GM21390 (cell line): ENCODE data around the gene ERG.

Source experiments
- ATAC-seq: cut with Tn5 transposase; IDR thresholded peaks from one replicate; pipeline ENCODE4 v1.9.1; 2021; ENCODE audit not compliant: unreplicated experiment

ERG gene

DNA sequence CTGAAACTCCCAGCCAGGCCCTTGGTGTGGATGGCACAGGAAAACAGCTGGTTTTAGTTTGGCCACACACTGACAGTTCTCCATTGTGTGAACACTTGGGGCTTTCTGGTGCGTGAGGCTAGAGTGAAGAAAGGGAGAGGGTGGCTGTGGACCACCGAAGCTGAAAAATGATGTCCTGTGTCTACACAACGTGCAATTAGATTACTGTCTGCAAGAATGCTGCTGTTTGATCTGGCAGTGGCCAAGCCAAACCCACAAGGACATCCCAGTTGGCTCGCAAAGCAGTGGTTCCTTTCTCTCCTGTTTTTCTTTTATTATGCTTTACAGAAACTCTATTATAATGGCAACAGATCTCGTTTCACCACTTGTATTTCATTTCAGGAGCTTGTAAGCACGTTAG is 58.9 kb downstream of the ERG start:
- no peak for ATAC-seq

DNA sequence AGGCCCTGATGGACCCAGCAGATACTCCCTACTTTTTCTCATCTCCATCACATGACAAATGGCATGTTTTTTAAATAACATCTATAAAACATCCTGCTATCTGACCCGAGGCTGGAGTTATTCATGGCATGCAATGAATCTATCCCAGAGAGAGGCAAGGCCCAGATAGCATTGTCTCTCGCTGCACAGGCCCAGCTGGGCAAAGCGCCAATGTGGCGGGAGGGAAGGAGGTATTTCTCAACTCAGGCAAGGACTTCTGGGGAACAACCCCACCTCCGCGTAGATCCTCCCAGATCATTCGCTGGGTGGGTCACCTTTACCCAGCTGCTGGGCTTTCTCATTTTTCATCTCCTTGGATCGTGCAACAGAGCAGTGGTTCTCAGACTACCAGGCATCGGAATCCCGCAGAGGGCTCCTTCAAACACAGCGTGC is 59.8 kb downstream of the ERG start:
- no peak for ATAC-seq

DNA sequence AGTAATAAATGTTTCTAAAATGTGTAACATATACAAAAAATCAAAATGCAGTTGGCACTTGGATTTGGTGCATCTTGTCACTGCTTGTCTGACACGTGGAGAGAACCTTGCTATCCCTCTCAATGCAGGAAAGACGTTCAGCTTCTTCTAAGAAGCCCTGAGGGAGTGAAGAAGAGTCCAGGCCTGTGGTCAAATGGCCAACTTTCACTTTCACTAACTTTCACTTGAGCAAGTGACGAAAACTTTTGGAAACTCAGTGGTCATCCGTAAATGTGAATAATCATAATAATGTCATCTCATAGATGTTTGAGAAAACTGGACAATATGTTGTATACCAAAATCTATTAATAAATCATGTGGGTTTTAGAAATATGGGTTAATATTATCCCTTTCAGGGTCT is 61.9 kb downstream of the ERG start:
- no peak for ATAC-seq

DNA sequence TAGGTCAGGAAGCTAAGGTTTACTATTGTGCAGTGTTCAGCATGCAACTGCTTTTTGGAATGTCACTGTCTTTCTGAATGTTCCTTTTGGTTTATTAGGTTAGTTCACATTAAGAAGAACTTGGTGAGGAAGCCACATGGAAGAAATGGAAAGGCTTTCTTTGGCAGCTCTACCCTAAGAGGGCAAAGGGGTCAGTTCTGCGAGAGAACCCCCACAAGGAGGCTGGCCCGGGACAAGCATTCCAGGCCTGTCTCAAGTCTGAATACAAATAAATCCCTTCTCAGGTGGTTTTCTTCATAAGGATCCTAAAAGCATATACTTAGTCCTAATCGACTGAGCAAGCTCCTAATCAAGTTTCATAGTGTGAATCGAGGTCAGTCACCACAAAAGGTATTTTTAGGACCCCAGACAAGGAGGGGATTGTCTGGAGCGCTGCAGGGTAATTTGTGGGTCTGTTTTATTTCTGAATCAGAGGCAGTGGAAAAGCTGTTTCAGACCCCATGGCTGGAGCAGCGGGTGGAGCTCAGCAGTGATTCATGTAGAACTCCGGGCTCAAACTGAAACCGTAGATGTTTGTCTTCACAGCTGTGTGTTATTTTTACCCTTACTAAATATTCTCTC is 63.3 kb downstream of the ERG start:
- ATAC-seq, result no peak

DNA sequence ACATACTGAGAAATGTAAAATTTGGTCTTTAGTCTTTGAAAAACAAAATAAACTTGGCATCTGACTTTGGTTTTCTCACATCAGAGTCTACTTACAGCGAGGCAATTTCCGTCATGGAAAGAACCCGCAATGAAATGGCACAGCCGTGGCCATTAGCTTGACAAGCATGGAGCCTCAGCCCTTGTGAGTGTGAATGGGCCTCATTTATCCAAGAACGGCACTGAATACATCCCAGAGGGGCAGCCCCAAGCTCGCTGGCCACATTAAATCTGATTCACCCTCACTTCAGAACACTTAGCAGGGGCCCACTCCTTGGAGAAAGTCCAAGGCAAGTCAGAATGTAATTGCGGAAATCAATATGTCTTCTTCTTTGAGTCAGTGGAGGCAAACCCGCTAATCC is 64.8 kb downstream of the ERG start:
- no peak for ATAC-seq

DNA sequence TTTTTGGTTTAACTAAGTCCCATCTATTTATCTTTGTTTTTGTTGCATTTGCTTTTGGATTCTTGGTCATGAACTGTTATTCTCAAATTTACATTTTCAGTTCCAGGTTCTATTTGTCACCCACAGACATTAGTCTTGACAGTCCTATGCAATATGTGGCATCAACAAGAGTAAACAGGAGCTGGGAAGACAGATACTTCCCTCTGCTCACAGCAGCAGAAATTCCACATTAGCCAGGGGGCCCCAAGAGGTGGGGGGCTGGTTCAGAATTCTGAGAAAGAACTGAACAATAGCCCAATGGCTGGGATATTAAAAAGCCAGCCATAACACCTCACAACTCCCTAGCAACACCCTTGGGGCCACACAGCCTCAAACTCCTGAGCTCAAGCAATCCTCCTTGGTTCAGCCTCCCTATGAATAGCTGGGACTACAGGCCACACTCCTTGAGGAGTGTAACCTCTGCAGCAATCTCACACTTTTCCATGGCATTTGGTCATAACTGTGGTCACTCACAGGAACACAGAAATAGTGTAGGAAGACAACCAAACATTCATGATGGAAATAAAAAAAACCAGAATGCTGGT is 67.8 kb downstream of the ERG start:
- no peak for ATAC-seq

DNA sequence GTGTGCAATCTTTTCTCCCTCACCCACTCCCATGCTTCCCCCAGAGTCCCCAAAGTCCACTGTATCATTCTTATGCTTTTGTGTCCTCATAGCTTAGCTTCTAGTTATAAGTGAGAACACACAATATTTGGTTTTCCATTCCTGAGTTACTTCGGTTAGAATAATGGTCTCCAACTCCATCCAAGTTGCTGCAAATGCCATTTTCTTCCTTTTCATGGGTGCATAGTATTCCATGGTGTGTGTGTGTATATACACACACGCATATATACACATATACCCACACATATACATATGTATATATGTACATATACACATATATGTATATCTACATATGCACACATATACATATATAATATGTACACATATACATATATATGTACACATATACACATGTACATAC is 69.3 kb downstream of the ERG start:
- no peak for ATAC-seq

DNA sequence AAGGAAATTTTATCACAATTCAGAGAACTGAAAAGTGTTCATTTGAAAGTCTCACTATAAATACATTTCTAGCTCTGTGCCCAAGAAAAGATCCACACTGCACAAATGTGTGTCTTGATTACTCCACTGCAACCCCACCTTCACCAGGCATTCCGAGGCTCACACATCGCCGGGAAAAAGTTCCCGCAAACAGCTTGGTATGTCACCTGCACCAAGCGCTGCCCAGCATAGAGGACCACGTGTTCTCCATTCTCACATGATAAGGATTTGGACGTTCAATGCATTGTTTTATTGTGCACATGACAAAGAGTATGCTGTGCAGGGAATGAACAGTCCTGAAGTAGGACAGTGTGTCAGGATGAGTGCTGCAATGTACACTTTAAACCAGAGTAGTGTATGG is 70.1 kb downstream of the ERG start:
- no peak for ATAC-seq

DNA sequence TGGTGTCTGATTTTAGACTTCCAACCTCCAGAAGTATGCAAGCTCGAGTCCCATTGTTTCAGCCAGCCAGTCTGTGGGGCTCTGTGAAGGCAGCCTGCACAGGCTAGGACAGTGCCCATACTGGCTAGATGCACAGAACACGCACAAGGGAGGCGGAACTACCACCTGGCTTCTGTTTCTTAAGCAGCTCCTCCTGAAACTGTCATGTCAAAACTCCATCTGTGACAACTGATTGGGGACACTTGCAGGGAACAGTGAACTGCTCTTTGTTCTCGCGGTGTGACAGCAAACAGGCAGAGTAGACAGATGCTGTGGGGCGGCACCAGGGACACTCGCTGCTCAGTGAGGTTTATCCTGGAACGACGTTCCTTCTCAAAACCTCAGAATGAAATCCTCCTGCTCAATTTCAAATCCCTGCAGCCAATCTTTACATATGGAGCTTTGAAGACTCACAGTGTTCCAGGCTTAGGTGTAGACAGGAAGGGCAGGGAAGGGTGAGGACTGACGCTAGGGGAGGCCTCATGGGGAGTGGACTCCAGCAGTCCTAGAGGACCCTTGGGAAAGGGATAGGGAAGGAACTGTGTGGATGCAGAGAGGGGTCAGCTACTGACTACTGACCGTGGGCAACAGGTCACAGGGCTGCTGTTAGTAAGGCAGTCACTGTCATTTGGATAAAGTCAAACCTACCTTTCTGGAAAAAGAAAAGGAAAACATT is 73.8 kb downstream of the ERG start:
- no peak for ATAC-seq

DNA sequence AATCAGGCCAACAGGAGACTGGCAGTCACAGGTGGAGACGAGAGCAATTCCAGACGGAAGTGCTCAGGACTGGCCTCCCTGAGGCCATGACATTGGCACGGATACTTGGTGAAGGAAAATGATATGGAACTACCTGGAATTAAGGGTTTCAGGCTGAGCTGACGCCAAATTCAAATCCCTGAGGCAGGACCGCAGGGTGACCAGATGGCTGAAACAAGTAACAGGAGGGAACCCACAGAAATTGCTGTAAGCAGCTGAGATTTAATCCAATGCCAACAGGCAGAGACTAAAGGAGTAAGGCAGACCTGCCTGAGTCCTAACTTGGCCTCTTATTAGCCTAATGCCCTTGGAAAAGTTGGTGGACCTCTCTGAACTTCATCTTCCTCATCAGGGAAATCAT is 76.2 kb downstream of the ERG start:
- ATAC-seq, result no peak

DNA sequence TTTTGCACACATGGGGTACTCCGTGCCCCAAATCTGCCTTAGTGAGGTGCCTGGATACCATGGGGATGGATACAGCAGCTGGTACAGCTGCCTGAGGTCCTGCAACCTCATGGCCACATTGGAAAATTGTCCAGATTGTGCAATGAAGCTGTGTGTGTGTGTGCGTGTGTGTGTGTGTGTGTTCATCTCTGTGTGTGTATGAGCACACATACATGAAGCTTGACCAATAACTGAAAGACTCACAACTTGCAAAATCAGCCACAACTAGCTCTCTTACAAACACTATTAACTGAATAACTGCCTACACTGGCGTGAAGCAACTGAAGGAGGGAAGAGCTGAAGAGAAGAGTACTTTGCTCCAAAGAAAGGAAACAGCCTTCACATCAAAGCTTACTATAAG is 78.1 kb downstream of the ERG start:
- ATAC-seq, result no peak

DNA sequence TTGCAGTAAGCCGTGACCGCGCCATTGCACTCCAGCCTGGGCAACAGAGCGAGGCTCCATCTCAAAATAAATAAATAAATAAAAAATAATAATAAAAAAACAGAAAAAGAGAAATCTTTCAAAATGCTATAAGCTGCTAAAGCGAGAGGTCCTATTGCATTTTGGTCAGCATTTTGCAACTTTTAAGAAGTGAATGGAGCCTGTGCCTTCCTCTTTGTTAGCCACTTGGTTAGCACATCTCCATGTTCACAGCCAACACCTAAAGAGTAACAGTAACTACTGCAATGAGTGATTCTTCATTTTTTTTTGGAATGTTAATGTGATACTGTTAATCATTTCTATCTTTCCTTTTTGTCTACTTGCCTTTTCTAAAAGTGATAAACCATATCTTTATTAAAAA is 80.6 kb downstream of the ERG start:
- ATAC-seq, result no peak

DNA sequence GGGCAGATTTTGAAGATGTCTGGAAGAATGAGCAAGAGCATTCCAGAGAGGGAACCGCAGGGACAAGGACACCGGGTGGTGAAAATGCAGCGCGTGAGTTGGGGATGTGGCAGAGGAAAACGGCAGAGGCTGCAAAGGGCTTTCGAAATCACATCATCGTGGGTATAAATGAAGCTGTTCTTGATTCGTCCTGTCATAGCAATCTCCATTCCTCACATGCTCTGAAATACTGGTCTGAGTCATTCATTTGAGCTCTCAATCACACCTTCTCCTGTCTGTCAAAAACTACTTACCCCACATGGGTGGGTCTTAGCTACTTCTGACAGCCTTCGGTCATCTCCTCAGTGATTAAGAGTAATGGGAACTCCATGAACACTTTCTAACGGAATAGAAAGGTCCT is 81.5 kb downstream of the ERG start:
- ATAC-seq, result no peak

DNA sequence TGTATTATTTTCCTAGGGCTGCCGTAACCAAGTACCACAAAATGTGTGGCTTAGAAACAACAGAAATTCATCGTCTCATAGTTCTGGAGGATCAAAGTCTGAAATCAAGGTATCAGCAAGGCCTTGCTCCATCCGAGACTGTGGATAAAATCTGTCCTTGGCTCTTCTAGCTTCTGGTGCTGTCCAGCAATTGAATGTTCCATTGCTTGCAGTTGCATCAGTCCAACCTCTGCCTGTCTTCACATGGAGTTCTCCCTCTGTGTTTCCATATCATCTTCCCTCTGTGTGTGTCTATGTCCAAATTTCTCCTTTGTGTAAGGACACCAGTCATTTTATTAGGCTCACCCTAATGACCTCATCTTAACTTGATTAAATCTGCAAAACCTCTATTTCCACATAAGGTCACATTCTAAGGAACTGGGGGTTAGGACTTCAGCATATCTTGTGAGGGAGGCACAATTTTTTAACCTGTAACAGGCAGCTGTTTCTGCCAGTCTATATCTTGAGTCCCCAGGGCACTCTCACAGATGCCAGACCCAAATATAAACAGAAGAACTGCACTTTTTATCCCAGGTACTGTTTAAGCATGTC is 84.2 kb downstream of the ERG start:
- no peak for ATAC-seq

DNA sequence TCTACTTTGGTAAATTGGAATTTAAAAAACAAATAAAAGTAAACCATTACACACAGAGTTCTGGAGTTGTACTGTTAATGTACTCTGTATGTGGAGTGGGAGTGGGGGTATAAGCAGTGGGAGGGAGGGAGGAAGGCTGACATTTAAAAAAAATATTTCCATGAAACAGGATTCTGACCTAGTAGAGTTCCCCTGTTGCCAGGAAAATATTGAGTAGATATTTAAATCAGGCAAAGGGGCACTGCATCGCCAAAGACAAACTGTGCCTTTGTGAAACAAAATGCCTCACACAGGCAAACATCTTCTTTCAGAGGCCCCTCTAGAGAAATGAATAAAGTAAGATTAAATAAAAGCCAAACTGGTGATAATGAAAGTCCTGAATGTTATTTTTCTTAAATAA is 87.8 kb downstream of the ERG start:
- ATAC-seq, result no peak

DNA sequence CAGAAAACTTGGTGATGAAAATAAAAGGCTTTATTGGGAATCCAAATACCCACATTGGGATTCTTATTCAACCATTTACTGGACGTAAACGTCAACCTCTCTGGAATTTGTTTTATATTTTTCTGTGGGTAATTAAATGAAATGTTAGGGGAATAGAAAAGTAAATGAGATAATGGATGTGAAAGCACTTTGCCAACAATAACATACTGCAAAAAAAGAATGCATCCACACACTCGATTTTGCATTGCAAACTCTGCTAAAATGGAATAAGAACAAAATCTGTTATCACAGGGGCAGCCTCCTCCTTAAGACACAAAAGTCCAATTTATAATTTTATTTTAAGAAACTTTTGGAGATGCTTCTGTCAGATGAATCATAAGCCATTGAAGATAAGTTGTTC is 88.4 kb downstream of the ERG start:
- no peak for ATAC-seq

DNA sequence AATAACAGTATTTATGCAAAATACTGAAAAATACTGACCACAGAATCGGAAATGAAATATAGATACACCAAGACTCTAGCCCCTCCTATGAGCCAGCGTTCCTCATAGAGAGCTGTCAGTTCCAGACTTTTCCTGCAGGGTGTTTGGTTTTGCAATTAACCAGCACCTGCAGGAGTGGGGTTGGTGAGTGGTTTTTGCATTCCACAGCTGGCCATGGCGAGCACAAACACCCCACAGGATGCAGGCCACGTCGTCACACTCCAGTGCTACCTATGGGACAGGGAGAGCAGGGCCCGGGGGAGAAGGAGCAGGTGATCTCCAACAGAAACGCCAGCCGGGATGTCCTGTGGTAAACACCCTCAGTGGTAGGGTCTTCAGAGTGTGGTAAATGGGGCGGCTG is 94.1 kb downstream of the ERG start:
- no peak for ATAC-seq

DNA sequence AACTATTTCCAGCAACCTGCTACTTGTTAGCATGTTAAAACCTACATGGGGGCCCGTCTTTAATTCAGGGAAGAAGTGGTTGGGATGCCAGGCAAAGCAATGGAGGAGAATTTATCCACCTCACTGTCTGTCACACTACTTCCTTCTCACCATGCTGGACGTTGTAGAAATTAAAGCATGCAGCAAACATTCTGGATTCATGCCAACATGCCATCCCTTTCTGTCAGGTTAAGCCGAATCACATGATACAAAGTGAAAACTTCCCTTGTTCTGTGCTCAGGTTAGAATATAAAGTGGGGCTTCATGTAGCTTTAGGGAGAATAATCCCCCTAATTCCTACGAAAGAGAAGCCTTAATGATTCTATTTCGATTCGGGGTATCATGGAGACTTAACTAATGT is 95.5 kb downstream of the ERG start:
- ATAC-seq, result no peak

DNA sequence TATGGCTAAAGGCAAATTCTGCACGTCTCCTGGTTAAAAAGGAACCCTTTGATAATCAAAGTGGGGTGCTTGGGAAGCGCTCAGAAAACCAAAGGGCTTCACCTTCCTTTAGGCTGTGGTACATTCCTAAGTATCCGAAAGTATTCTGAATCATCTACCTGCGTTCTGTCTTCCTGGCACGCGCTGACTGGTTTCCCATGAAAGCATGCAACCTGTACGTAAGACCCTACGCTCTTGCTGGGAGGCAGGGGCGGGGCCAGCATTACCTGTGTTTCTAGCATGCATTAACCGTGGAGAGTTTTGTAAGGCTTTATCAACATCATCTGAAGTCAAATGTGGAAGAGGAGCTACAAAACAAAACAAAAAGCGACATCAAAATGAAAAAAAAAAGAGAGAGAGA is 96.0 kb downstream of the ERG start:
- no peak for ATAC-seq

DNA sequence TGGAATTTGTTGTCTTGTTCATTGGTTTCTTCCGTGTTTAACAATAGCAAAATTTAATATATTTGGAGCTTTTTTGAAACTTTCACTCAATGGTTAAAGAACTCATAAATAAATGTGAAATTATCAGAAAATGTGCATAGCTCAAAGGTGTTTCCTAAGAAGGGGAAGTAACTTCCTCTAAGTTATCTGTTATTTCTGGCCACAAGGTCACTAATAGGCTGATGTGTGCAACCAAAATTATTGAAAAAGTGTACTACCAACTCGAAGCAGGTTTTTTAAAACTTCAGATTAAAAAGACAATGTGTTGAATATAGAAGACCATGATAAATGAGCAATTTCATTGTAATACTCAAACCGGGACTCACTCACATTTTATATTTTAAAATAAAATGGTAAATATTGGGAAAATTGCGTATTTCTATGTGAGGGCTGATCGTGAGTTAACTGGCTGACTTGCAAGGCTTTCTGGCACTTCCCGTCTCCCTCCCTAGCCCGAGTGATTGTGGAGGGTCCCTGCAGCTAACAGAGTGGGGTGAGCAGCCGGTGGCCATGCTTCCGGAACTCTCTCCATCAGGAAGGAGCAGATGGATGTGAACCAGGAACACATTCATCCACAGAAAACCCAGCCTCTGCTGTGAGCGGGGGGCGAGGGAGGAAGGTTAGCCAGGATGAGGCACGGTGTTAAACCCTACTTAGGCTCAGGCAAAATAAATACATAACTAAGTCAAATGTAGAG is 96.9 kb downstream of the ERG start:
- ATAC-seq, result no peak

DNA sequence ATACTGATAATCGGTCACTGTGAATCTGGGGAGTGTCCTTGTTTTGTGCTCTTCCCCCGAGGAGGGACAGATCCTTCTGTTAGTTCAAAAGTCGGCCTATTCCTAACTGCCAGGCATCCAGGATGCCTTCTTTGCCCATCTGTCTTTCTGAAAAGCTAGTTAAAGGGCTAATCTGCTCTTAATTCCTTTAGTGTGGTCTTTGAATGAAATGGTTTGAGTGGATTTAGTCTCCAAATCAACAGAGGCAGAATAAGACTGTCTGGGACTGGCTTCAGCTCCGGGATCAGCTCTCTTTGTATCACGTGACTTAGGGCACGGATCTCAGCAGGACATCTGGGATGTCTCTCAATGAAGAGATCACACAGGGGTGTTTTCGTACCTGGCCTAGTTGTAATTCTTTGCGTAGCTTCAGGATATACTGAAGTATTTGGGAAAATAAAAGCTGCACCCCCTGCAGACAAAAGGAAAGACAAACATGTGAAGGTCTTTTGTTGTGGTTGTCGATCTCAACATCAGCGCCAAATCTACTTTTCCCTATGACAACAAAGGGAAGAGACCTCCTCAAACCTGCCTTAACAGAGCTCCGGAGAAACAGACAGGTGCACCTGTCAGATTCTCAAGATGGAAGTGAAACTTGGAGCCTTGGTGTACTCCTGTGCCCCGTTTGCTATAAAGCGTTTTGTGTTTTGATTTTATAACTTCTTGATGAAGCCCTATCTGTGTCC is 97.9 kb downstream of the ERG start:
- no peak for ATAC-seq
